ENCODE measurements around the gene SLC22A14. TPM values are rescaled to one million over a fixed set of nuclear protein-coding genes. Genes with fewer than 3 reads are reported as not detected.

The SLC22A14 gene
- total RNA-seq, 1 experiment from 2014 or later: not detected

DNA sequence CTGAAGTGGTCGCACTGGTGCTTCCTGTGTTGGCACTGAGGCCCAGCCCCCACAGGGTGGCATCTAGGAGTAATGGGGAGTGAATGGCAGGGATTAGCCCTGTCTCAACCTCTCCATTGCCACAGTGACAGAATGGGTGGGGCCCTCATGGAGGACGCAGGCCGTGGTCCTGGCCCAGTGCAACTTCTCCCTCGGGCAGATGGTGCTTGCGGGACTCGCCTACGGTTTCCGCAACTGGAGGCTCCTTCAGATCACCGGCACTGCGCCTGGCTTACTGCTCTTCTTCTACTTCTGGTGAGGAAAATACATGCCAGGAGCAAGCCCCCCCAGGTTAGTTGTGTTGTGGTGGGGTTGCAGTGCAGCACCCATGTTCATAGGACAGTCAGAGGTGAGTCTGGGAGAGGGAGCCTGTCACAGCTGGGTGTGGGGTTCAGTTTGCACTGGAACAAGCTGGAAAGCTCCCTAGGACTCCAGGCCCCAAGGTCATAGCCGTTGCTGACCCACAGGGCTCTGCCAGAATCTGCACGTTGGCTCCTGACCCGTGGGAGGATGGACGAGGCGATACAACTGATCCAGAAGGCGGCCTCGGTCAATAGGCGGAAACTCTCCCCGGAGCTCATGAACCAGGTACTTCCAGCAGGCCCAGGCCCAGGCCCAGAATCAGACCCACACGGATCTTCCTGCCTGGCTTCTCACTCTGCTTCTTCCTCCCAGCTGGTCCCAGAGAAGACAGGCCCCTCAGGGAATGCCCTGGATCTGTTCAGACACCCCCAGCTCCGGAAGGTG lies 7.0 kb upstream of the SLC22A14 start:
- POLR2A ChIA-PET: no interaction called here
- H3K4me3 Mint-ChIP-seq: no peak overlapping the region
- TF ChIP-seq, protein P1, sequence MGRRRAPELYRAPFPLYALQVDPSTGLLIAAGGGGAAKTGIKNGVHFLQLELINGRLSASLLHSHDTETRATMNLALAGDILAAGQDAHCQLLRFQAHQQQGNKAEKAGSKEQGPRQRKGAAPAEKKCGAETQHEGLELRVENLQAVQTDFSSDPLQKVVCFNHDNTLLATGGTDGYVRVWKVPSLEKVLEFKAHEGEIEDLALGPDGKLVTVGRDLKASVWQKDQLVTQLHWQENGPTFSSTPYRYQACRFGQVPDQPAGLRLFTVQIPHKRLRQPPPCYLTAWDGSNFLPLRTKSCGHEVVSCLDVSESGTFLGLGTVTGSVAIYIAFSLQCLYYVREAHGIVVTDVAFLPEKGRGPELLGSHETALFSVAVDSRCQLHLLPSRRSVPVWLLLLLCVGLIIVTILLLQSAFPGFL (CRISPR knock-in tag; IDR thresholded peaks at IDR 0.05; ENCODE audit: borderline replicate concordance): no peak
- TF ChIP-seq, protein P2, sequence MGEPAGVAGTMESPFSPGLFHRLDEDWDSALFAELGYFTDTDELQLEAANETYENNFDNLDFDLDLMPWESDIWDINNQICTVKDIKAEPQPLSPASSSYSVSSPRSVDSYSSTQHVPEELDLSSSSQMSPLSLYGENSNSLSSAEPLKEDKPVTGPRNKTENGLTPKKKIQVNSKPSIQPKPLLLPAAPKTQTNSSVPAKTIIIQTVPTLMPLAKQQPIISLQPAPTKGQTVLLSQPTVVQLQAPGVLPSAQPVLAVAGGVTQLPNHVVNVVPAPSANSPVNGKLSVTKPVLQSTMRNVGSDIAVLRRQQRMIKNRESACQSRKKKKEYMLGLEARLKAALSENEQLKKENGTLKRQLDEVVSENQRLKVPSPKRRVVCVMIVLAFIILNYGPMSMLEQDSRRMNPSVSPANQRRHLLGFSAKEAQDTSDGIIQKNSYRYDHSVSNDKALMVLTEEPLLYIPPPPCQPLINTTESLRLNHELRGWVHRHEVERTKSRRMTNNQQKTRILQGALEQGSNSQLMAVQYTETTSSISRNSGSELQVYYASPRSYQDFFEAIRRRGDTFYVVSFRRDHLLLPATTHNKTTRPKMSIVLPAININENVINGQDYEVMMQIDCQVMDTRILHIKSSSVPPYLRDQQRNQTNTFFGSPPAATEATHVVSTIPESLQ (CRISPR knock-in tag; IDR thresholded peaks at IDR 0.05): no peak
- no peaks in the 10 kb centered on the region for H3K36me3 Mint-ChIP-seq
- ATAC-seq (no peak), DNase-seq (ENCODE audit: low spot score) (no peak)
- no peaks in the 10 kb centered on the region for H3K27me3 Mint-ChIP-seq (ENCODE audit: low read depth)
- no peaks in the 10 kb centered on the region for H3K4me1 Mint-ChIP-seq
- H3K9me3 Mint-ChIP-seq: no peaks in the 10 kb centered on the region; the same call in 1 of the 2 replicates
- CTCF ChIA-PET: no interaction called here
- H3K27ac Mint-ChIP-seq: no peak overlapping the region

DNA sequence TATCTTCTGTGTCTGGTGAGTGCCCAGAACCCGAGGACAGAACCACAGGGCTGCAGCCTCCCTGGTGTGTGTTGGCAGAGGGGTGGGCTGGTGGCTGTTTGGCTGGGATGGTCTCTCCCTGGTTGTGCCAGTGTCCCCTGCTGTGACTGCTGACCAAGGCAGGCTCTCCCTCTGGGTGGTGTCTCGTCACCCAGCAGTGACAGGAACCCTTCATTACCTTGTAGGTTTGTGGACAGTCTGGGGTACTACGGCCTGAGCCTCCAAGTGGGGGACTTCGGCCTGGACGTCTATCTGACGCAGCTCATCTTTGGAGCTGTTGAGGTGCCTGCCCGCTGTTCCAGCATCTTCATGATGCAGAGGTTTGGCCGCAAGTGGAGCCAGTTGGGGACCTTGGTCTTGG lies 6.4 kb upstream of the SLC22A14 start:
- Mint-ChIP-seq H3K9me3 (no peaks in the 10 kb centered on the region), H3K4me1 (no peaks in the 10 kb centered on the region), H3K27ac (no peak overlapping the region), H3K27me3 (ENCODE audit: low read depth) (no peaks in the 10 kb centered on the region), H3K36me3 (no peaks in the 10 kb centered on the region), H3K4me3 (no peak overlapping the region)
- POLR2A ChIA-PET: no interaction called here
- no peak for TF ChIP-seq ZNF396 (CRISPR knock-in tag; IDR thresholded peaks at IDR 0.05; ENCODE audit: borderline replicate concordance)
- TF ChIP-seq IRF2 (CRISPR knock-in tag; IDR thresholded peaks at IDR 0.05; ENCODE audit: borderline replicate concordance, low read depth): no peak
- TF ChIP-seq, protein P3, sequence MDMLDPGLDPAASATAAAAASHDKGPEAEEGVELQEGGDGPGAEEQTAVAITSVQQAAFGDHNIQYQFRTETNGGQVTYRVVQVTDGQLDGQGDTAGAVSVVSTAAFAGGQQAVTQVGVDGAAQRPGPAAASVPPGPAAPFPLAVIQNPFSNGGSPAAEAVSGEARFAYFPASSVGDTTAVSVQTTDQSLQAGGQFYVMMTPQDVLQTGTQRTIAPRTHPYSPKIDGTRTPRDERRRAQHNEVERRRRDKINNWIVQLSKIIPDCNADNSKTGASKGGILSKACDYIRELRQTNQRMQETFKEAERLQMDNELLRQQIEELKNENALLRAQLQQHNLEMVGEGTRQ (CRISPR knock-in tag; IDR thresholded peaks at IDR 0.05): no peak
- no peak for TF ChIP-seq GABPB1 (CRISPR knock-in tag; IDR thresholded peaks at IDR 0.05)
- TF ChIP-seq NR1H2 (CRISPR knock-in tag; IDR thresholded peaks at IDR 0.05): no peak
- TF ChIP-seq, protein P4, sequence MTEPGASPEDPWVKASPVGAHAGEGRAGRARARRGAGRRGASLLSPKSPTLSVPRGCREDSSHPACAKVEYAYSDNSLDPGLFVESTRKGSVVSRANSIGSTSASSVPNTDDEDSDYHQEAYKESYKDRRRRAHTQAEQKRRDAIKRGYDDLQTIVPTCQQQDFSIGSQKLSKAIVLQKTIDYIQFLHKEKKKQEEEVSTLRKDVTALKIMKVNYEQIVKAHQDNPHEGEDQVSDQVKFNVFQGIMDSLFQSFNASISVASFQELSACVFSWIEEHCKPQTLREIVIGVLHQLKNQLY (CRISPR knock-in tag; IDR thresholded peaks at IDR 0.05): no peak
- no peak for TF ChIP-seq RELA (CRISPR knock-in tag; IDR thresholded peaks at IDR 0.05; ENCODE audit: borderline replicate concordance)
- TF ChIP-seq, protein P5, sequence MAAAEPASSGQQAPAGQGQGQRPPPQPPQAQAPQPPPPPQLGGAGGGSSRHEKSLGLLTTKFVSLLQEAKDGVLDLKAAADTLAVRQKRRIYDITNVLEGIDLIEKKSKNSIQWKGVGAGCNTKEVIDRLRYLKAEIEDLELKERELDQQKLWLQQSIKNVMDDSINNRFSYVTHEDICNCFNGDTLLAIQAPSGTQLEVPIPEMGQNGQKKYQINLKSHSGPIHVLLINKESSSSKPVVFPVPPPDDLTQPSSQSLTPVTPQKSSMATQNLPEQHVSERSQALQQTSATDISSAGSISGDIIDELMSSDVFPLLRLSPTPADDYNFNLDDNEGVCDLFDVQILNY (CRISPR knock-in tag; IDR thresholded peaks at IDR 0.05): no peak
- TF ChIP-seq NR2C2 (CRISPR knock-in tag; IDR thresholded peaks at IDR 0.05): no peak
- no peak for TF ChIP-seq ZNF416 (CRISPR knock-in tag; IDR thresholded peaks at IDR 0.05)
- no peak for TF ChIP-seq NFYB (CRISPR knock-in tag; conservative IDR thresholded peaks at IDR 0.05; ENCODE audit: low read depth)
- TF ChIP-seq JUN (CRISPR knock-in tag; IDR thresholded peaks at IDR 0.05): no peak
- no peak for TF ChIP-seq CREM (CRISPR knock-in tag; IDR thresholded peaks at IDR 0.05)
- TF ChIP-seq ESRRA (CRISPR knock-in tag; IDR thresholded peaks at IDR 0.05; ENCODE audit: borderline replicate concordance): no peak
- TF ChIP-seq ZNF423 (CRISPR knock-in tag; IDR thresholded peaks at IDR 0.05): no peak
- TF ChIP-seq EMX1 (CRISPR knock-in tag; IDR thresholded peaks at IDR 0.05): no peak
- TF ChIP-seq, protein P6, sequence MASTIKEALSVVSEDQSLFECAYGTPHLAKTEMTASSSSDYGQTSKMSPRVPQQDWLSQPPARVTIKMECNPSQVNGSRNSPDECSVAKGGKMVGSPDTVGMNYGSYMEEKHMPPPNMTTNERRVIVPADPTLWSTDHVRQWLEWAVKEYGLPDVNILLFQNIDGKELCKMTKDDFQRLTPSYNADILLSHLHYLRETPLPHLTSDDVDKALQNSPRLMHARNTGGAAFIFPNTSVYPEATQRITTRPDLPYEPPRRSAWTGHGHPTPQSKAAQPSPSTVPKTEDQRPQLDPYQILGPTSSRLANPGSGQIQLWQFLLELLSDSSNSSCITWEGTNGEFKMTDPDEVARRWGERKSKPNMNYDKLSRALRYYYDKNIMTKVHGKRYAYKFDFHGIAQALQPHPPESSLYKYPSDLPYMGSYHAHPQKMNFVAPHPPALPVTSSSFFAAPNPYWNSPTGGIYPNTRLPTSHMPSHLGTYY (CRISPR knock-in tag; IDR thresholded peaks at IDR 0.05): no peak
- TF ChIP-seq, protein P1 (CRISPR knock-in tag; IDR thresholded peaks at IDR 0.05; ENCODE audit: borderline replicate concordance): no peak
- DNase-seq (ENCODE audit: low spot score) (no peak), ATAC-seq (no peak)
- CTCF ChIA-PET: no interaction called here
